ACC112 (cell line): ENCODE results near the gene POFUT1.

Source experiments
- H2AFZ ChIP-seq: fragments of 200-600 bp; sonication (generic); one replicate; pipeline ENCODE4 v1.6.0; 2017; ENCODE audit warnings: antibody characterized with exemption, low read length; ENCODE audit not compliant: unreplicated experiment
- H3K27ac ChIP-seq: fragments of 200-600 bp; sonication (generic); 2 replicates; pipeline ENCODE4 v1.5.1; 2014; ENCODE audit warnings: low read depth, mild to moderate bottlenecking, antibody characterized with exemption, low read length, moderate library complexity
- H3K27me3 ChIP-seq: fragments of 200-600 bp; sonication (generic); 2 replicates; pipeline ENCODE4 v1.6.1; 2014; ENCODE audit warnings: mild to moderate bottlenecking, antibody characterized with exemption, low read length, moderate library complexity, mixed read lengths; ENCODE audit not compliant: insufficient read depth
- H3K36me3 ChIP-seq: fragments of 200-600 bp; sonication (generic); 2 replicates; pipeline ENCODE4 v1.6.1; 2016; ENCODE audit warnings: mild to moderate bottlenecking, antibody characterized with exemption, low read length, moderate library complexity, mixed read lengths; ENCODE audit not compliant: insufficient read depth
- H3K4me1 ChIP-seq: fragments of 200-600 bp; sonication (generic); one replicate; pipeline ENCODE4 v1.6.1; 2016; ENCODE audit warnings: low read length, mixed read lengths; ENCODE audit not compliant: insufficient read depth, unreplicated experiment, control insufficient read depth
- H3K4me3 ChIP-seq: fragments of 200-600 bp; sonication (generic); 2 replicates; pipeline ENCODE4 v1.5.1; 2014; ENCODE audit warnings: mild to moderate bottlenecking, low read depth, low read length
- H3K79me2 ChIP-seq: fragments of 200-600 bp; sonication (generic); one replicate; pipeline ENCODE4 v1.6.0; 2016; ENCODE audit warnings: low read length; ENCODE audit not compliant: control insufficient read depth, unreplicated experiment, insufficient read depth

The POFUT1 gene

GRCh38 chr20:32208499-32209154 is 947 bp downstream of the POFUT1 start:
- H3K4me1 ChIP-seq = peaks cover 40% of the 10 kb centered on the region
- no peak overlapping the region for H2AFZ ChIP-seq
- no peak overlapping the region for H3K27ac ChIP-seq
- H3K4me3 ChIP-seq = peak overlapping the region; percentile 98
- H3K36me3 ChIP-seq = no peaks in the 10 kb centered on the region; the same call in 1 of the 2 replicates
- peaks cover 74% of the 10 kb centered on the region for H3K79me2 ChIP-seq
- H3K27me3 ChIP-seq = no peaks in the 10 kb centered on the region

- Histone ChIP-seq H2AFZ (no peak overlapping the region), H3K4me3 (no peak overlapping the region), H3K27ac (no peak overlapping the region), H3K36me3 (no peaks in the 10 kb centered on the region; the same call in 1 of the 2 replicates), H3K27me3 (no peaks in the 10 kb centered on the region), H3K4me1 (peaks cover 26% of the 10 kb centered on the region), H3K79me2 (peaks cover 60% of the 10 kb centered on the region)
Observed at GRCh38 chr20:32209850-32210605, 2.3 kb downstream of the POFUT1 start.

GRCh38 chr20:32213870-32214269 is 6.2 kb downstream of the POFUT1 start:
- no peak overlapping the region for H2AFZ ChIP-seq
- H3K4me3 ChIP-seq = no peak overlapping the region
- H3K27ac ChIP-seq = no peak overlapping the region
- peaks cover 9% of the 10 kb centered on the region for H3K4me1 ChIP-seq
- peaks cover 24% of the 10 kb centered on the region for H3K79me2 ChIP-seq
- H3K36me3 ChIP-seq = peaks cover 8% of the 10 kb centered on the region
- no peaks in the 10 kb centered on the region for H3K27me3 ChIP-seq

- Histone ChIP-seq H3K4me1 (peaks cover 2% of the 10 kb centered on the region), H3K27me3 (no peaks in the 10 kb centered on the region), H2AFZ (no peak overlapping the region), H3K79me2 (peaks cover 11% of the 10 kb centered on the region), H3K27ac (no peak overlapping the region), H3K36me3 (peaks cover 8% of the 10 kb centered on the region), H3K4me3 (no peak overlapping the region)
Observed at GRCh38 chr20:32215147-32215546, 7.5 kb downstream of the POFUT1 start.

GRCh38 chr20:32215729-32216128 is 8.0 kb downstream of the POFUT1 start:
- no peaks in the 10 kb centered on the region for H3K27me3 ChIP-seq
- peaks cover 8% of the 10 kb centered on the region for H3K36me3 ChIP-seq

GRCh38 chr20:32216179-32217142 is 8.8 kb downstream of the POFUT1 start:
- no peak overlapping the region for H3K4me3 ChIP-seq
- peaks cover 13% of the 10 kb centered on the region for H3K36me3 ChIP-seq
- no peaks in the 10 kb centered on the region for H3K27me3 ChIP-seq
- no peak overlapping the region for H3K27ac ChIP-seq
- H3K79me2 ChIP-seq = peaks cover 5% of the 10 kb centered on the region
- H2AFZ ChIP-seq = no peak overlapping the region
- H3K4me1 ChIP-seq = no peaks in the 10 kb centered on the region

More at GRCh38 chr20:32215729-32216128, 8.0 kb downstream of the POFUT1 start:
- no peak overlapping the region for H2AFZ ChIP-seq
- no peak overlapping the region for H3K4me3 ChIP-seq
- H3K27ac ChIP-seq = no peak overlapping the region
- no peaks in the 10 kb centered on the region for H3K4me1 ChIP-seq
- H3K79me2 ChIP-seq = peaks cover 7% of the 10 kb centered on the region

GRCh38 chr20:32218156-32218900 is 10.6 kb downstream of the POFUT1 start:
- Histone ChIP-seq H2AFZ (no peak overlapping the region), H3K79me2 (no peaks in the 10 kb centered on the region), H3K4me3 (no peak overlapping the region), H3K36me3 (peaks cover 24% of the 10 kb centered on the region), H3K27ac (no peak overlapping the region), H3K27me3 (no peaks in the 10 kb centered on the region), H3K4me1 (no peaks in the 10 kb centered on the region)

- Histone ChIP-seq H3K36me3 (peaks cover 19% of the 10 kb centered on the region), H3K27me3 (no peaks in the 10 kb centered on the region)
Observed at GRCh38 chr20:32224463-32224862, 16.8 kb downstream of the POFUT1 start.

GRCh38 chr20:32226391-32226790 is 18.7 kb downstream of the POFUT1 start:
- H3K4me1 ChIP-seq = no peaks in the 10 kb centered on the region
- H2AFZ ChIP-seq = no peak overlapping the region
- H3K36me3 ChIP-seq = 0 out of 2 replicates have a peak, but pooled peaks cover 16% of the 10 kb centered on the region
- H3K27me3 ChIP-seq = no peaks in the 10 kb centered on the region
- H3K4me3 ChIP-seq = no peak overlapping the region
- no peaks in the 10 kb centered on the region for H3K79me2 ChIP-seq
- no peak overlapping the region for H3K27ac ChIP-seq

More at GRCh38 chr20:32224463-32224862, 16.8 kb downstream of the POFUT1 start:
- no peak overlapping the region for H2AFZ ChIP-seq
- H3K27ac ChIP-seq = no peak overlapping the region
- no peaks in the 10 kb centered on the region for H3K4me1 ChIP-seq
- no peak overlapping the region for H3K4me3 ChIP-seq
- H3K79me2 ChIP-seq = no peaks in the 10 kb centered on the region

GRCh38 chr20:32227306-32227705 is 19.6 kb downstream of the POFUT1 start:
- no peak overlapping the region for H3K4me3 ChIP-seq
- H3K79me2 ChIP-seq = no peaks in the 10 kb centered on the region
- H3K27me3 ChIP-seq = no peaks in the 10 kb centered on the region
- H3K27ac ChIP-seq = no peak overlapping the region
- no peak overlapping the region for H2AFZ ChIP-seq
- H3K36me3 ChIP-seq = 0 out of 2 replicates have a peak, but pooled peaks cover 20% of the 10 kb centered on the region
- no peaks in the 10 kb centered on the region for H3K4me1 ChIP-seq
